Skeletal muscle satellite cell (primary cell): ENCODE data around the gene PRKAG2.

ENCODE experiments used
- H3K27me3 ChIP-seq: 2 replicates; pipeline ENCODE4 v1.7.0; 2013; ENCODE audit warnings: low read length; ENCODE audit not compliant: control insufficient read depth, insufficient read depth
- H3K36me3 ChIP-seq: 2 replicates; pipeline ENCODE4 v1.7.0; 2013; ENCODE audit warnings: mild to moderate bottlenecking, control low read depth, low read length; ENCODE audit not compliant: insufficient read depth
- H3K4me1 ChIP-seq: 2 replicates; pipeline ENCODE4 v1.7.0; 2013; ENCODE audit warnings: low read length; ENCODE audit not compliant: control insufficient read depth, insufficient read depth
- H3K4me2 ChIP-seq: 2 replicates; pipeline ENCODE4 v1.7.0; 2013; ENCODE audit warnings: mild to moderate bottlenecking, low read length
- H3K4me3 ChIP-seq: 2 replicates; pipeline ENCODE4 v1.7.0; 2013; ENCODE audit warnings: low read length
- H3K9ac ChIP-seq: 2 replicates; pipeline ENCODE4 v1.7.0; 2013; ENCODE audit warnings: mild to moderate bottlenecking, low read depth, low read length, moderate library complexity
- H3K9me3 ChIP-seq: replicated peaks from 2 replicates; pipeline ENCODE4 v1.7.0; 2013; ENCODE audit warnings: mild to moderate bottlenecking, control low read depth, low read length

The PRKAG2 gene

GRCh38 chr7:151860771-151861170 is 16.1 kb downstream of the PRKAG2 start:
- Histone ChIP-seq H3K4me1 (no peaks in the 10 kb centered on the region), H3K27me3 (peaks cover 44% of the 10 kb centered on the region), H3K4me2 (no peak overlapping the region), H3K4me3 (no peak overlapping the region), H3K9me3 (no peaks in the 10 kb centered on the region), H3K36me3 (no peaks in the 10 kb centered on the region), H3K9ac (no peak overlapping the region)

- H3K9me3 ChIP-seq, result no peaks in the 10 kb centered on the region
- H3K4me2 ChIP-seq, result no peak overlapping the region
- no peaks in the 10 kb centered on the region for H3K4me1 ChIP-seq
- H3K27me3 ChIP-seq, result peaks cover 45% of the 10 kb centered on the region
- no peak overlapping the region for H3K9ac ChIP-seq
- H3K4me3 ChIP-seq, result no peak overlapping the region
- no peaks in the 10 kb centered on the region for H3K36me3 ChIP-seq
Measured at GRCh38 chr7:151859948-151860685, 16.8 kb downstream of the PRKAG2 start.

DNA sequence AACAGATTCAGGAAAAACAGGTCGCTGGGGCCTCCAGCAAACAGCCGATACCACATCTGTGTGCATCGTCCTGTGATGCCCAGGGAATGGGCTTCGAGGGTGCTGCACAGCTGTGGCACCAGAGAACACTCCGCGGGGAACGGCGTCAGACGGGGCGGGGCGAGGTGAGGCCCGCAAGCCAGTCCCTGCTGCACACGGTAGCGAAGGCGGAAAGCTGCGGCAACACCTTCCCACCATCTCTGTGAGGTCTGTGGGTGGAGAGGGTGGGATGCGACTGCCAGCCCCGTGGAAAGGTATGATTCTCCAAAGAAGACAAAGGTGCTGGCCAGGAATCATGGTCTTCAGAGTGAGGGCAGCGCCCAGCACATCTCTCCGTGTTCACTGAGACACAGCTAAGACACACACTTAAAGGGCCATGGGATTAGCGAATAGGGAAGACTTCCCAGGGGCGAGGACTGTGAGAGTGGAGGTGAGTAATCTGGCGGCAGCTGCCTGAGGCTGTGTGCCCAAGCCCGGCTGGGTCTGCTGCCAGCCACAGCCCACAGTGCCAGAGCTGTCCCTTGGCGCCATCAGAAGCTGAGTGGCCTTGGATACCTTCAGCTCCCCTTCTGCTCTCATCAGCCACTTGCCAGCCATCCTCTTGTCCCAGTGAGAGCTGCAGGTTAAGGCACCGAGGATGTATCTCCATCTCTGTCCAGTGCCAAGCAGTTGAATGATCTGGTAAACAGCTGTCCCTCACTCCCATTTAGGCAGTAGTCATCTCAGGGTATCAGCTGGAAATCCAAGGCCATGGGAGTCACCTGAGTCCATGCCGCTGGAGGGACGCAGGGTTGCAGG is 17.6 kb downstream of the PRKAG2 start:
- Histone ChIP-seq H3K9ac (no peak overlapping the region), H3K36me3 (no peaks in the 10 kb centered on the region)

DNA sequence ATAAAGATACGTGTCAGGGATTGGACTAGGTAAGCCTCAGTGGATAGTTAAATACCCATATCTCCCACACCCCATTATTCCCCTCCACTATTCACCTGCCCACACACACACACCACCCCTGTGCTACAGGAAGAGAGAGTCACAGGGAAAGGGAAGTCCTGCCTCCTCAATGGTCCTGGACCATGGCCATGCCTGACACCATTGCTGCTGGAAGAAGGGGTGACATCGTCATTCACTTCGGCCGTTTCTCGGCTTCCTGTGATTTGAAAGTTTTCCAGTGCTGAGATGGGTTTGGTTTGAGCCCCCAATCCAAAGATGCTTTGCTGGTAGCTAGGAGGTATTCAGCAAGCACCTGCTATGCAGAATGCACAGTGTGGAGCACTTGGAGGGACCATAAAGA is 18.5 kb downstream of the PRKAG2 start:
- Histone ChIP-seq H3K9ac (no peak overlapping the region), H3K27me3 (peaks cover 51% of the 10 kb centered on the region), H3K4me1 (no peaks in the 10 kb centered on the region), H3K4me2 (no peak overlapping the region), H3K4me3 (no peak overlapping the region), H3K36me3 (no peaks in the 10 kb centered on the region), H3K9me3 (no peaks in the 10 kb centered on the region)

More for the DNA sequence above, 17.6 kb downstream of the PRKAG2 start:
- peaks cover 49% of the 10 kb centered on the region for H3K27me3 ChIP-seq
- no peak overlapping the region for H3K4me2 ChIP-seq
- H3K4me1 ChIP-seq, result no peaks in the 10 kb centered on the region
- H3K4me3 ChIP-seq, result no peak overlapping the region
- H3K9me3 ChIP-seq, result no peaks in the 10 kb centered on the region

- Histone ChIP-seq H3K27me3 (peaks cover 55% of the 10 kb centered on the region), H3K36me3 (no peaks in the 10 kb centered on the region), H3K4me1 (no peaks in the 10 kb centered on the region), H3K4me3 (no peak overlapping the region), H3K9ac (no peak overlapping the region), H3K9me3 (no peaks in the 10 kb centered on the region), H3K4me2 (no peak overlapping the region)
Measured at GRCh38 chr7:151857866-151858450, 19.0 kb downstream of the PRKAG2 start.

DNA sequence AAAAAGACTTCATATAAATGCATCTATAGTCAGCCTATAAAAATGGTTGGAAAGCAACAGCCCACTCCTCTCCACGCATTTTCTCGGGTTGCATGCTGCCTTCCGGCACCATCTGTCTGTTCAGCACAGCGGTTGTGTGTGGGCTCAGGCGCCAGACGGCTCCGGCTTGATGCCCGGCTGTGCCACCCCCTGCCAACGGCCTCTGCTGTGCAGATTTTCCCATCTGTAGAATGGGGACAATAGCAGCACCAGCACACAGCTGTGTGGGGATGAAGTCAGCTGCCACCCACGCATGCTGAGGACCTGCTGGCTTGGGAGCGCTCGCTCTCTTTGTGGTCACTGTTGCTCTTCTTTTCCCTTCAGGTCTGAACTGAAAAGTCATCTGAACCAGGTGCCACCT is 19.5 kb downstream of the PRKAG2 start:
- Histone ChIP-seq H3K4me1 (no peaks in the 10 kb centered on the region), H3K9me3 (no peaks in the 10 kb centered on the region), H3K36me3 (no peaks in the 10 kb centered on the region), H3K4me3 (no peak overlapping the region), H3K4me2 (no peak overlapping the region), H3K27me3 (peaks cover 59% of the 10 kb centered on the region), H3K9ac (no peak overlapping the region)

GRCh38 chr7:151856516-151856915 is 20.4 kb downstream of the PRKAG2 start:
- no peaks in the 10 kb centered on the region for H3K4me1 ChIP-seq
- peaks cover 63% of the 10 kb centered on the region for H3K27me3 ChIP-seq
- no peak overlapping the region for H3K4me2 ChIP-seq
- no peaks in the 10 kb centered on the region for H3K9me3 ChIP-seq
- H3K9ac ChIP-seq, result no peak overlapping the region
- no peaks in the 10 kb centered on the region for H3K36me3 ChIP-seq
- no peak overlapping the region for H3K4me3 ChIP-seq

DNA sequence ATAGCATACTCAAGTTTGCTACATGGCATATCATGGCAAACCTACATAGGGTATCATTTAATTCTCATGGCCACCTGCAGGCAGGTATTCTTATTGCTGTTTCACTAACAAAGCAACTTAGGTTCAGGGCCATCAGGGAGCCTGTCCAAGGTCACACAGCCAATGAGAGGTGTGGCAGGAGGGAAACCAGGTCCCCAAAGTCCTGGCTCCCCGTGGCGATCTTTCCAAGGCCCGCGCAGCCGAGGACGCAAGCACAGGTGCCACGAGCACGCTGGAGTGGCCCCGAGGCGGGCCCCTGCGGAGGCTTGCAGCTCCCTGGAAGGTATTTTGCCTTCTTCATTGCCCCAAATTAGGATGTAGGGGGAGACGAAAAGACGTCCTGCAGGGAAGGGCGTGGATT is 20.8 kb downstream of the PRKAG2 start:
- H3K9ac ChIP-seq, result no peak overlapping the region
- H3K9me3 ChIP-seq, result no peaks in the 10 kb centered on the region
- peaks cover 66% of the 10 kb centered on the region for H3K27me3 ChIP-seq

GRCh38 chr7:151854720-151855071 is 22.2 kb downstream of the PRKAG2 start:
- Histone ChIP-seq H3K4me2 (no peak overlapping the region), H3K4me3 (no peak overlapping the region), H3K4me1 (peaks cover 3% of the 10 kb centered on the region), H3K27me3 (peaks cover 68% of the 10 kb centered on the region), H3K9ac (no peak overlapping the region), H3K36me3 (no peaks in the 10 kb centered on the region), H3K9me3 (no peaks in the 10 kb centered on the region)

More for the DNA sequence above, 20.8 kb downstream of the PRKAG2 start:
- no peaks in the 10 kb centered on the region for H3K36me3 ChIP-seq
- H3K4me3 ChIP-seq, result no peak overlapping the region
- no peak overlapping the region for H3K4me2 ChIP-seq
- H3K4me1 ChIP-seq, result peaks cover 3% of the 10 kb centered on the region

- Histone ChIP-seq H3K36me3 (no peaks in the 10 kb centered on the region), H3K4me1 (peaks cover 3% of the 10 kb centered on the region), H3K9me3 (no peaks in the 10 kb centered on the region), H3K27me3 (peaks cover 71% of the 10 kb centered on the region), H3K9ac (no peak overlapping the region), H3K4me3 (no peak overlapping the region), H3K4me2 (no peak overlapping the region)
Measured at GRCh38 chr7:151853896-151854719, 22.8 kb downstream of the PRKAG2 start.
